HG02678 (cell line): ENCODE measurements around the gene GSTA4.

Source experiments
- ATAC-seq: cut with Tn5 transposase; IDR thresholded peaks from one replicate; pipeline ENCODE4 v1.9.1; 2021; ENCODE audit warnings: mild to moderate bottlenecking, moderate library complexity; ENCODE audit not compliant: unreplicated experiment

GSTA4 gene

GRCh38 chr6:52995089-52995912 lies at the start of gene GSTA4:
TSS of gene GSTA4 (minus strand) at chr6:52995284. CDS start at chr6:52994243, 1,041 bp downstream.
- peak; percentile 97 for ATAC-seq

- no peak for ATAC-seq
Observed at GRCh38 chr6:53044572-53044971, 49.5 kb upstream of the GSTA4 start.

GRCh38 chr6:53044071-53044470 lies 49.0 kb upstream of the GSTA4 start:
- no peak for ATAC-seq

GRCh38 chr6:53043581-53043980 lies 48.5 kb upstream of the GSTA4 start:
- ATAC-seq, result no peak

- no peak for ATAC-seq
Observed at GRCh38 chr6:53042112-53042511, 47.0 kb upstream of the GSTA4 start.

GRCh38 chr6:53041356-53041755 lies 46.3 kb upstream of the GSTA4 start:
- ATAC-seq, result no peak

GRCh38 chr6:53038596-53038995 lies 43.5 kb upstream of the GSTA4 start:
- ATAC-seq, result no peak

- no peak for ATAC-seq
Observed at GRCh38 chr6:53038141-53038540, 43.1 kb upstream of the GSTA4 start.

GRCh38 chr6:53035549-53036213 lies 40.6 kb upstream of the GSTA4 start:
- ATAC-seq, result no peak

GRCh38 chr6:53033764-53034163 lies 38.7 kb upstream of the GSTA4 start:
- ATAC-seq, result no peak

GRCh38 chr6:53032849-53033248 lies 37.8 kb upstream of the GSTA4 start:
- no peak for ATAC-seq

GRCh38 chr6:53031281-53031680 lies 36.2 kb upstream of the GSTA4 start:
- ATAC-seq, result no peak

GRCh38 chr6:53029761-53030160 lies 34.7 kb upstream of the GSTA4 start:
- no peak for ATAC-seq

- no peak for ATAC-seq
Observed at GRCh38 chr6:53029257-53029656, 34.2 kb upstream of the GSTA4 start.

GRCh38 chr6:53028467-53028866 lies 33.4 kb upstream of the GSTA4 start:
- no peak for ATAC-seq

GRCh38 chr6:53027131-53027718 lies 32.1 kb upstream of the GSTA4 start:
- no peak for ATAC-seq

GRCh38 chr6:53026526-53026925 lies 31.4 kb upstream of the GSTA4 start:
- ATAC-seq, result no peak

- ATAC-seq, result no peak
Observed at GRCh38 chr6:53023323-53023722, 28.2 kb upstream of the GSTA4 start.

GRCh38 chr6:53020005-53020744 lies 25.1 kb upstream of the GSTA4 start:
- no peak for ATAC-seq

GRCh38 chr6:53018446-53018845 lies 23.4 kb upstream of the GSTA4 start:
- ATAC-seq, result no peak

GRCh38 chr6:53015486-53015885 lies 20.4 kb upstream of the GSTA4 start:
- no peak for ATAC-seq
